Measurements from ENCODE around the gene ZNF419. TPM values are rescaled to one million over a fixed set of nuclear protein-coding genes. Genes with fewer than 3 reads are reported as not detected.
"Not testable (repeated sequence)": the region's sequence is repeated elsewhere in the genome, so short reads cannot be mapped to it uniquely, and the experiment has no call there.

The ZNF419 gene
- total RNA-seq, 4 donors from 2014 or later: 4.6 to 25.2 (median 10.5) TPM

DNA sequence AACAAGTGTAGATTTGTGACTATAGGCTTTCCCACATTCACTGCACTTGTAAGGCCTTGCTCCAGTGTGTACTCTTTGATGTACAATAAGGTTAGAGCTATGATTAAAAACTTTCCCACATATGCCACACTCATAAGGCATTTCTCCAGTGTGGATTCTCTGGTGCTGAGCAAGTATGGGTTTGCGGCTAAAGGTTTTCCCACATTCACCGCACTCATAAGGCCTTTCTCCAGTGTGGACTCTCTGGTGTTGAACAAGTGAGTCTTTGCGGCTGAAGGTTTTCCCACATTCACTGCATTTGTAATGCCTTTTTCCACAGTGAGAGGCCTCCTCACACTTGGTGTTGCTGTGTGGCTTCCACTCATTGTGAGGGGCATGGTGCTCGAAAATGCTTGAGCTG, 13.9 kb upstream of the ZNF419 start:
- Histone ChIP-seq H3K9me3 (peaks cover 5 to 71% (median 16%) of the 10 kb centered on the region in 3 donors), H3K27ac (no peak overlapping the region), H3K4me1 (peaks cover 12 to 13% of the 10 kb centered on the region in 2 donors), H3K36me3 (peaks cover 15 to 65% of the 10 kb centered on the region in 2 donors), H3K27me3 (no peaks in the 10 kb centered on the region), H3K4me3 (peak overlapping the region in 1 of 4 donors; percentile 27)
- TF ChIP-seq CTCF (IDR thresholded peaks at IDR 0.05 in 4 of 5, conservative IDR thresholded peaks at IDR 0.05 in 1 of 5): no peak
- TF ChIP-seq POLR2A (IDR thresholded peaks at IDR 0.05): no peak
- in situ Hi-C loops (cut with MboI; ENCODE audit: low sequenced_read_pairs in 4 of 4): no loop called here
- intact Hi-C loops (cut with DNase I; ENCODE audit: low total_unique reads): loop anchor here (10.0 kb wide), 1 partner anchor 711 kb away; the partner anchor contains the start of gene ZNF274
- ATAC-seq: no peak
- no peak for DNase-seq

- in situ Hi-C loops (cut with MboI; ENCODE audit: low sequenced_read_pairs in 4 of 4): no loop called here
- ATAC-seq (peak; percentile 100), DNase-seq (peak; percentile 89 to 91)
- intact Hi-C loops (cut with DNase I; ENCODE audit: low total_unique reads): loop anchor here (1.0 to 10.0 kb wide), 4 partner anchors 42 to 707 kb away; partner anchors contain the start of genes ZNF274, ZNF549, ZNF550 and ZNF749
- no peaks in the 10 kb centered on the region for H3K27me3 ChIP-seq
- peaks cover 12 to 13% of the 10 kb centered on the region in 2 donors for H3K4me1 ChIP-seq
- H3K9me3 ChIP-seq: peaks cover 5 to 38% (median 16%) of the 10 kb centered on the region in 3 donors
- peaks cover 15 to 42% of the 10 kb centered on the region in 2 donors for H3K36me3 ChIP-seq
- peak within 1 kb of the TSS; percentile 79 to 84 (median 81) for H3K4me3 ChIP-seq
- TF ChIP-seq POLR2A (IDR thresholded peaks at IDR 0.05) (peak in 1 of 2 donors; percentile 20), CTCF (IDR thresholded peaks at IDR 0.05 in 4 of 5, conservative IDR thresholded peaks at IDR 0.05 in 1 of 5) (peak; percentile 47 to 70 (median 61))
- peak within 1 kb of the TSS; percentile 79 to 91 (median 86) for H3K27ac ChIP-seq
Measured at GRCh38 chr19:57477191-57478008, 10.2 kb upstream of the ZNF419 start, which contains the start of gene ZNF772. ZNF772 (minus strand) TSS chr19:57477566; CDS start chr19:57477309, 257 bp downstream.

DNA sequence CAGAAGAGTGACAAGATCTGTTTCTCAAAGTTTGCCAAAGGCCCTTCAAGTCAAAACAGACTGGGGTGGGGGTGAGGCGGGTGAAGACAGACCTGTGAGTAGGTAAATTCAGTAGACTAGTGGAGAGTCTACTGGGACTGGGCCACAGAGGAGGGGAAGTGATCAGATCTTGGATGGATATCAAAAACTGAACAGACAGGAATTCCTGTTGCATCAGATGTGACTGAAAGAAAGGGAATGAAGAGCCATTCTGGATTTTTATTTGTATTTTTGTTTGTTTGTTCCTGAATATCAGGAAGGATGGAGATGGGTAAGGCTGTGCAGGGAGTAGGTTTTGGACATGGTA, 722 bp downstream of the ZNF419 start:
- peaks cover 4 to 28% of the 10 kb centered on the region in 2 donors for H3K36me3 ChIP-seq
- H3K27ac ChIP-seq; intact Hi-C loops (cut with DNase I; ENCODE audit: low total_unique reads); H3K4me1 ChIP-seq; in situ Hi-C loops (cut with MboI; ENCODE audit: low sequenced_read_pairs in 4 of 4); H3K9me3 ChIP-seq; DNase-seq; H3K27me3 ChIP-seq: not testable (repeated sequence)
- H3K4me3 ChIP-seq: peak overlapping the region in 3 of 4 donors; percentile 27 to 100 (median 31)
- ATAC-seq: peak; percentile 13 to 14

DNA sequence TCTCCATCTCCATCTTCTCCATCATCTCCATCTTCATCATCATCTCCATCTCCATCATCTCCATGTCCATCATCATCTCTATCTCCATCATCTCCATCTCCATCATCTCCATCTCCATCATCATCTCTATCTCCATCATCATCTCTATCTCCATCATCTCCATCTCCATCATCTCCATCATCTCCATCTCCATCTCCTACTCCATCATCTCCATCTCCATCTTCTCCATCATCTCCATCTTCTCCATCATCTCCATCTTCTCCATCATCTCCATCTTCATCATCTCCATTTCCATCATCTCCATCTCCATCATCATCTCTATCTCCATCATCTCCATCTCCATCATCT, 11.8 kb downstream of the ZNF419 start:
- H3K9me3 ChIP-seq; ATAC-seq; in situ Hi-C loops (cut with MboI; ENCODE audit: low sequenced_read_pairs in 4 of 4); H3K27me3 ChIP-seq; H3K27ac ChIP-seq; DNase-seq: not testable (repeated sequence)
- intact Hi-C loops (cut with DNase I; ENCODE audit: low total_unique reads): loop anchor here (1.0 to 2.0 kb wide), 3 partner anchors 12 to 247 kb away; partner anchors contain the start of genes ZNF419, ZNF549 and ZNF776
- peaks cover 0 to 11% of the 10 kb centered on the region in 2 donors for H3K36me3 ChIP-seq
- peak overlapping the region in 2 of 4 donors; percentile 68 to 97 for H3K4me3 ChIP-seq
- H3K4me1 ChIP-seq: peaks cover 6 to 11% of the 10 kb centered on the region in 2 donors

GRCh38 chr19:57499680-57500395, 12.3 kb downstream of the ZNF419 start, which contains the start of gene ZNF773:
ZNF773 (plus strand) TSS chr19:57499938; CDS start chr19:57500081, 143 bp downstream.
- in situ Hi-C loops (cut with MboI; ENCODE audit: low sequenced_read_pairs in 4 of 4); H3K27me3 ChIP-seq; H3K9me3 ChIP-seq: not testable (repeated sequence)
- peaks cover 0 to 12% of the 10 kb centered on the region in 2 donors for H3K36me3 ChIP-seq
- peak; percentile 92 for DNase-seq
- ATAC-seq: peak; percentile 99
- peak within 1 kb of the TSS; percentile 68 to 100 (median 94) for H3K4me3 ChIP-seq
- H3K27ac ChIP-seq: peak within 1 kb of the TSS; percentile 88 to 92 (median 90)
- TF ChIP-seq POLR2A (IDR thresholded peaks at IDR 0.05): peak; percentile 79 to 85
- H3K4me1 ChIP-seq: peaks cover 6 to 11% of the 10 kb centered on the region in 2 donors
- intact Hi-C loops (cut with DNase I; ENCODE audit: low total_unique reads): loop anchor here (1.0 to 10.0 kb wide), 4 partner anchors 13 to 247 kb away; partner anchors contain the start of genes ZNF419, ZNF460, ZNF549 and ZNF776

DNA sequence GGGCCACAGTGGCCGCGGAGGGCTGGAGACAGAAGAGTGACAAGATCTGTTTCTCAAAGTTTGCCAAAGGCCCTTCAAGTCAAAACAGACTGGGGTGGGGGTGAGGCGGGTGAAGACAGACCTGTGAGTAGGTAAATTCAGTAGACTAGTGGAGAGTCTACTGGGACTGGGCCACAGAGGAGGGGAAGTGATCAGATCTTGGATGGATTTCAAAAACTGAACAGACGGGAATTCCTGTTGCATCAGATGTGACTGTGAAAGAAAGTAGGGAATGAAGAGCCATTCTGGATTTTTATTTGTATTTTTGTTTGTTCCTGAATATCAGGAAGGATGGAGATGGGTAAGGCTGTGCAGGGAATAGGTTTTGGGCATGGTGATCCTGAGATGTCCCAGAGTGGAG, 12.8 kb downstream of the ZNF419 start:
- in situ Hi-C loops (cut with MboI; ENCODE audit: low sequenced_read_pairs in 4 of 4); ATAC-seq; H3K9me3 ChIP-seq; H3K27me3 ChIP-seq; H3K27ac ChIP-seq; DNase-seq: not testable (repeated sequence)
- peak overlapping the region; percentile 23 to 97 (median 58) for H3K4me3 ChIP-seq
- intact Hi-C loops (cut with DNase I; ENCODE audit: low total_unique reads): loop anchor here (10.0 kb wide), 1 partner anchor 216 kb away; the partner anchor contains the start of gene ZNF460
- peaks cover 0 to 17% of the 10 kb centered on the region in 2 donors for H3K36me3 ChIP-seq
- H3K4me1 ChIP-seq: peaks cover 6 to 11% of the 10 kb centered on the region in 2 donors

Measured in gastrocnemius medialis (tissue), 4 donors.